Measurements from ENCODE around the gene CDH13.

CDH13 gene

DNA sequence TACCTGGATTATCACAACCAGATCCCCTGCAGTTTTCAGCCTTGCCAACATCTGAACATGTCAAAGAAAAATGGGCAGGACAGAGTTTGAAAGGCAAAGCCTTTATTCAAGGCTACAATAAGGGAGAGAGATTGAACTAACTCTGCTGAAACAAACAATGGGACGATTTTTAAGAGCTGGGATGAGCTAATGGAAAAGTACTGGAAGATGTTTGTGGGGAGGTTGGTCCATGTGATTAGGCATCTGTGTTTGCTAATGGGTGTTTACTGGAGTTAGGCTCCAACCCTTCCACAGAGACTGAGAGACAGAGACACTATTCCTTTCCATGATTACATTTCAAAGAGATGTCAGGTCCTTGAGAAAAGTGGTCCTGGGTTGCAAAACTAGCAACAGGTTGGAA lies 1146.0 kb downstream of the CDH13 start:
- H2BK5ac ChIP-seq (ENCODE audit: low read depth, low read length, poor library complexity) = no peak overlapping the region
- no peak overlapping the region for H4K12ac ChIP-seq (ENCODE audit: low read depth, low read length)
- no peak overlapping the region for H4K8ac ChIP-seq (ENCODE audit: low read depth, low read length)
- no peak overlapping the region for H2AFZ ChIP-seq (ENCODE audit: insufficient read depth, low read length, poor library complexity)
- peaks cover 4% of the 10 kb centered on the region for H3K9me3 ChIP-seq (ENCODE audit: insufficient read depth, low read depth, low read length)
- H3K4me1 ChIP-seq (ENCODE audit: control insufficient read depth in 1 of 2, insufficient read depth in 2 of 2, low read length in 2 of 2) = no peaks in the 10 kb centered on the region
- WGBS (ENCODE audit: extremely low coverage, insufficient coverage, insufficient read length) = no CpG with 5 or more reads among the region's 1 CpG
- H3K14ac ChIP-seq (ENCODE audit: low read length) = no peak overlapping the region
- H2BK12ac ChIP-seq (ENCODE audit: low read length) = no peak overlapping the region
- no peak overlapping the region for H2BK120ac ChIP-seq (ENCODE audit: insufficient read depth, low read length, poor library complexity)
- H3K27me3 ChIP-seq (ENCODE audit: insufficient read depth, low read length) = no peaks in the 10 kb centered on the region
- H3K4me3 ChIP-seq (ENCODE audit: low read depth, low read length) = no peak overlapping the region
- no peaks in the 10 kb centered on the region for H3K79me1 ChIP-seq (ENCODE audit: low read length)
- no peaks in the 10 kb centered on the region for H3K36me3 ChIP-seq (ENCODE audit: control insufficient read depth in 1 of 2, insufficient read depth in 2 of 2, low read length in 2 of 2)
- no peak overlapping the region for H3K9ac ChIP-seq (ENCODE audit: low read length)
- no peak overlapping the region for H2AK5ac ChIP-seq (ENCODE audit: low read length)
- H3K4me2 ChIP-seq (ENCODE audit: low read length) = no peak overlapping the region
- H3K27ac ChIP-seq (ENCODE audit: low read depth, low read length) = no peak overlapping the region
- H3K79me2 ChIP-seq (ENCODE audit: control insufficient read depth, insufficient read depth, low read length, poor library complexity) = no peaks in the 10 kb centered on the region
- H3K4ac ChIP-seq (ENCODE audit: low read depth, low read length) = no peak overlapping the region
- H3K18ac ChIP-seq (ENCODE audit: low read length) = no peak overlapping the region
- no peak overlapping the region for H3K23ac ChIP-seq (ENCODE audit: low read length)
- no peak overlapping the region for H4K91ac ChIP-seq (ENCODE audit: low read depth, low read length)
- DNase-seq = no peak

DNA sequence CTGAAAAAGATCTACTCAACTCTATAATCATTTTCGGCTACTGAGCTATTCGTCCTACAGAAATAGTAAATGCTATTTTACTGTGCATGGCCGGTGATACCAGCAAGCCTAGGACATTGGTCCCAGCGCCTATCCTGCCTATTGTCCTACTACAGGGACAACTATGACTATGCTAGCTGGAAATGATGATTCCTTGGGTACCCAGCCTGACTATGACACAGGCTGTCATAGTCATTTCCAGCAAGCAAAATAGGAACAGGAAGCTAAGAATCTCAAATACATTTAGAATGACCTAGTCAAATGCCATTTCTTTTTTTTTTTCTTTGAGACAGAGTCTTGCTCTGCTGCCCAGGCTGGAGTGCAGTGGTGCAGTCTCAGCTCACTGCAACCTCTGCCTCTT lies 1147.3 kb downstream of the CDH13 start:
- no peak overlapping the region for H3K18ac ChIP-seq (ENCODE audit: low read length)
- H3K23ac ChIP-seq (ENCODE audit: low read length) = no peak overlapping the region
- no peak overlapping the region for H3K9ac ChIP-seq (ENCODE audit: low read length)
- peaks cover 4% of the 10 kb centered on the region for H3K9me3 ChIP-seq (ENCODE audit: insufficient read depth, low read depth, low read length)
- H3K4ac ChIP-seq (ENCODE audit: low read depth, low read length) = no peak overlapping the region
- H2AFZ ChIP-seq (ENCODE audit: insufficient read depth, low read length, poor library complexity) = no peak overlapping the region
- no peaks in the 10 kb centered on the region for H3K36me3 ChIP-seq (ENCODE audit: control insufficient read depth in 1 of 2, insufficient read depth in 2 of 2, low read length in 2 of 2)
- no peak overlapping the region for H4K12ac ChIP-seq (ENCODE audit: low read depth, low read length)
- H3K4me1 ChIP-seq (ENCODE audit: control insufficient read depth in 1 of 2, insufficient read depth in 2 of 2, low read length in 2 of 2) = no peaks in the 10 kb centered on the region
- H3K79me2 ChIP-seq (ENCODE audit: control insufficient read depth, insufficient read depth, low read length, poor library complexity) = no peaks in the 10 kb centered on the region
- DNase-seq = peak in 1 of 2 donors; percentile 27
- H3K27ac ChIP-seq (ENCODE audit: low read depth, low read length) = no peak overlapping the region
- no peak overlapping the region for H2BK12ac ChIP-seq (ENCODE audit: low read length)
- H2BK5ac ChIP-seq (ENCODE audit: low read depth, low read length, poor library complexity) = no peak overlapping the region
- H2AK5ac ChIP-seq (ENCODE audit: low read length) = no peak overlapping the region
- H3K79me1 ChIP-seq (ENCODE audit: low read length) = no peaks in the 10 kb centered on the region
- H3K14ac ChIP-seq (ENCODE audit: low read length) = no peak overlapping the region
- no CpG with 5 or more reads among the region's 4 CpGs for WGBS (ENCODE audit: extremely low coverage, insufficient coverage, insufficient read length)
- no peaks in the 10 kb centered on the region for H3K27me3 ChIP-seq (ENCODE audit: insufficient read depth, low read length)
- no peak overlapping the region for H4K91ac ChIP-seq (ENCODE audit: low read depth, low read length)
- H3K4me3 ChIP-seq (ENCODE audit: low read depth, low read length) = no peak overlapping the region
- no peak overlapping the region for H4K8ac ChIP-seq (ENCODE audit: low read depth, low read length)
- no peak overlapping the region for H2BK120ac ChIP-seq (ENCODE audit: insufficient read depth, low read length, poor library complexity)
- H3K4me2 ChIP-seq (ENCODE audit: low read length) = no peak overlapping the region

DNA sequence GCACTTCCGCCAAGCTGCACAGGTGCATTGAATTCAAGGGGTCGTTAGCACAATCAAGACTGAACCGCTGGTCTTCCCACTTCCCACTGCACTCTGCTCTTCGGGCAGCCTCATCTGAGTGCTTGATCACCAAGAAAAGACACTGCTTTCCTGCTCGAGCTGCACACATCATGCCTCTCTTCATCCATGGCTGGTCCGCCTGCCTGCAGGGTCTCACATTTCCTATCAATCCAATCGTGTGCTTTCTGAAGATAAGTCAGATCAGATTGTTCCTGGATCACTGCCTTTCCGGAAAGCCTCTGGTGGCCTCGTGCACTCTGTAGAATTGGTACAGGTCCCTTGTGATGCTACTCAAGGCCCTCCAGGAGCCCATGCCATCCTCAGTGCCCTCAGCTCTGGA lies 1150.2 kb downstream of the CDH13 start:
- H2AFZ ChIP-seq (ENCODE audit: insufficient read depth, low read length, poor library complexity) = no peak overlapping the region
- H3K9ac ChIP-seq (ENCODE audit: low read length) = no peak overlapping the region
- H3K36me3 ChIP-seq (ENCODE audit: control insufficient read depth in 1 of 2, insufficient read depth in 2 of 2, low read length in 2 of 2) = no peaks in the 10 kb centered on the region
- H3K27ac ChIP-seq (ENCODE audit: low read depth, low read length) = no peak overlapping the region
- no peak overlapping the region for H3K4me3 ChIP-seq (ENCODE audit: low read depth, low read length)
- no peak overlapping the region for H3K23ac ChIP-seq (ENCODE audit: low read length)
- H4K12ac ChIP-seq (ENCODE audit: low read depth, low read length) = no peak overlapping the region
- no peak overlapping the region for H2BK120ac ChIP-seq (ENCODE audit: insufficient read depth, low read length, poor library complexity)
- H3K79me1 ChIP-seq (ENCODE audit: low read length) = no peaks in the 10 kb centered on the region
- H2BK12ac ChIP-seq (ENCODE audit: low read length) = no peak overlapping the region
- no peaks in the 10 kb centered on the region for H3K4me1 ChIP-seq (ENCODE audit: control insufficient read depth in 1 of 2, insufficient read depth in 2 of 2, low read length in 2 of 2)
- no peak overlapping the region for H3K18ac ChIP-seq (ENCODE audit: low read length)
- DNase-seq = no peak
- H3K27me3 ChIP-seq (ENCODE audit: insufficient read depth, low read length) = no peaks in the 10 kb centered on the region
- H4K8ac ChIP-seq (ENCODE audit: low read depth, low read length) = no peak overlapping the region
- H3K4ac ChIP-seq (ENCODE audit: low read depth, low read length) = no peak overlapping the region
- peaks cover 4% of the 10 kb centered on the region for H3K9me3 ChIP-seq (ENCODE audit: insufficient read depth, low read depth, low read length)
- H3K4me2 ChIP-seq (ENCODE audit: low read length) = no peak overlapping the region
- no peak overlapping the region for H2AK5ac ChIP-seq (ENCODE audit: low read length)
- WGBS (ENCODE audit: extremely low coverage, insufficient coverage, insufficient read length) = no CpG with 5 or more reads among the region's 9 CpGs
- H2BK5ac ChIP-seq (ENCODE audit: low read depth, low read length, poor library complexity) = no peak overlapping the region
- H4K91ac ChIP-seq (ENCODE audit: low read depth, low read length) = no peak overlapping the region
- H3K14ac ChIP-seq (ENCODE audit: low read length) = no peak overlapping the region
- no peaks in the 10 kb centered on the region for H3K79me2 ChIP-seq (ENCODE audit: control insufficient read depth, insufficient read depth, low read length, poor library complexity)

DNA sequence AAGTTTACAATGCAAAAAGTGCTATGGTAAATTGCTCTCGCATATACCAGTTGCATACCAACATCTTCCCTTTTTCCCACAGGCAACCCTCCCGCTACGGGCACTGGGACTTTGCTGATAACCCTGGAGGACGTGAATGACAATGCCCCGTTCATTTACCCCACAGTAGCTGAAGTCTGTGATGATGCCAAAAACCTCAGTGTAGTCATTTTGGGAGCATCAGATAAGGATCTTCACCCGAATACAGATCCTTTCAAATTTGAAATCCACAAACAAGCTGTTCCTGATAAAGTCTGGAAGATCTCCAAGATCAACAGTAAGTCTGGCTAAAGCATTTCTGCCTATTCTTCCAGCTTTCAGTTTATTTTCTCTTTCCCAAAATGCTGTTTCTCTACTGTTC lies 1153.1 kb downstream of the CDH13 start:
- Histone ChIP-seq H3K23ac (ENCODE audit: low read length) (no peak overlapping the region), H3K4me3 (ENCODE audit: low read depth, low read length) (no peak overlapping the region), H3K14ac (ENCODE audit: low read length) (no peak overlapping the region), H3K9me3 (ENCODE audit: insufficient read depth, low read depth, low read length) (peaks cover 4% of the 10 kb centered on the region), H2AK5ac (ENCODE audit: low read length) (no peak overlapping the region), H3K27me3 (ENCODE audit: insufficient read depth, low read length) (no peaks in the 10 kb centered on the region), H2BK5ac (ENCODE audit: low read depth, low read length, poor library complexity) (no peak overlapping the region), H4K8ac (ENCODE audit: low read depth, low read length) (no peak overlapping the region), H3K36me3 (ENCODE audit: control insufficient read depth in 1 of 2, insufficient read depth in 2 of 2, low read length in 2 of 2) (no peaks in the 10 kb centered on the region), H3K9ac (ENCODE audit: low read length) (no peak overlapping the region), H4K91ac (ENCODE audit: low read depth, low read length) (no peak overlapping the region), H3K4me1 (ENCODE audit: control insufficient read depth in 1 of 2, insufficient read depth in 2 of 2, low read length in 2 of 2) (no peaks in the 10 kb centered on the region), H3K27ac (ENCODE audit: low read depth, low read length) (no peak overlapping the region), H4K12ac (ENCODE audit: low read depth, low read length) (no peak overlapping the region), H2BK12ac (ENCODE audit: low read length) (no peak overlapping the region), H3K18ac (ENCODE audit: low read length) (no peak overlapping the region), H3K79me2 (ENCODE audit: control insufficient read depth, insufficient read depth, low read length, poor library complexity) (no peaks in the 10 kb centered on the region), H3K4me2 (ENCODE audit: low read length) (no peak overlapping the region), H3K4ac (ENCODE audit: low read depth, low read length) (no peak overlapping the region), H3K79me1 (ENCODE audit: low read length) (no peaks in the 10 kb centered on the region), H2AFZ (ENCODE audit: insufficient read depth, low read length, poor library complexity) (no peak overlapping the region), H2BK120ac (ENCODE audit: insufficient read depth, low read length, poor library complexity) (no peak overlapping the region)
- peak in 1 of 2 donors; percentile 33 for DNase-seq
- no CpG with 5 or more reads among the region's 6 CpGs for WGBS (ENCODE audit: extremely low coverage, insufficient coverage, insufficient read length)

Measured in trophoblast cell (in vitro differentiated cells and primary cell).